Heart left ventricle (tissue), 13 donors: Measurements from ENCODE around the gene CENPM.

Experiments used
- POLR2A ChIP-seq, 2 donors: fragments of 450-650 bp; IDR thresholded peaks; one replicate each; pipeline ENCODE4 v1.6.1; 2017; ENCODE audit warnings: antibody characterized with exemption in 2 of 2, mild to moderate bottlenecking in 2 of 2, moderate library complexity in 2 of 2
- TF ChIP-seq, protein P1 (sequence below), 12 donors: fragments of 200-600 bp; sonication (generic) in 4 of 12; IDR thresholded peaks; one replicate each; pipeline versions ENCODE4 v1.5.0 to v1.8.0; 2018 to 2022; ENCODE audit warnings: antibody characterized with exemption in 12 of 12, mild to moderate bottlenecking in 5 of 12
- donor health status: ischemic (EF 13 %, LVEDD 7.1; RV severe dilation, severe dysfunction).
- donor health status: DM: no; HTN: yes; CAD: no.
- donor health status: DM: no; HTN: no; CAD: no.
- donor health status: ischemic (EF 25% LVEDD 6.9; RV normal size, moderate dysfunction).
- donor health status: ischemic (EF 25% LVEDD 5.7; RV mildly dilated, moderate dysfunction).
- donor health status: ischemic (EF 35%, LVEDD 5.7; RV mildly dilated, moderate dysfunction).
- donor health status: nonischemic (EF 11% LVEDD 7.7; RV severe dilation, severe dysfunction).
- donor health status: DM: yes; HTN: yes; CAD: no.
- donor health status: PGD.
- donor health status: ischemic (EF 29% LVEDD 5.4; RV normal size, mild dysfunction).
- donor health status: nonischemic (EF 23%, LVEDD 6.1; RV moderate dilation, normal function).

GRCh38 chr22:41909310-41910049, 37.5 kb downstream of the CENPM start:
- TF ChIP-seq, protein P1, sequence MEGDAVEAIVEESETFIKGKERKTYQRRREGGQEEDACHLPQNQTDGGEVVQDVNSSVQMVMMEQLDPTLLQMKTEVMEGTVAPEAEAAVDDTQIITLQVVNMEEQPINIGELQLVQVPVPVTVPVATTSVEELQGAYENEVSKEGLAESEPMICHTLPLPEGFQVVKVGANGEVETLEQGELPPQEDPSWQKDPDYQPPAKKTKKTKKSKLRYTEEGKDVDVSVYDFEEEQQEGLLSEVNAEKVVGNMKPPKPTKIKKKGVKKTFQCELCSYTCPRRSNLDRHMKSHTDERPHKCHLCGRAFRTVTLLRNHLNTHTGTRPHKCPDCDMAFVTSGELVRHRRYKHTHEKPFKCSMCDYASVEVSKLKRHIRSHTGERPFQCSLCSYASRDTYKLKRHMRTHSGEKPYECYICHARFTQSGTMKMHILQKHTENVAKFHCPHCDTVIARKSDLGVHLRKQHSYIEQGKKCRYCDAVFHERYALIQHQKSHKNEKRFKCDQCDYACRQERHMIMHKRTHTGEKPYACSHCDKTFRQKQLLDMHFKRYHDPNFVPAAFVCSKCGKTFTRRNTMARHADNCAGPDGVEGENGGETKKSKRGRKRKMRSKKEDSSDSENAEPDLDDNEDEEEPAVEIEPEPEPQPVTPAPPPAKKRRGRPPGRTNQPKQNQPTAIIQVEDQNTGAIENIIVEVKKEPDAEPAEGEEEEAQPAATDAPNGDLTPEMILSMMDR (IDR thresholded peaks at IDR 0.05): no peak
- no peak for TF ChIP-seq POLR2A (IDR thresholded peaks at IDR 0.05)
